ENCODE data around the gene SRSF1.

DNA sequence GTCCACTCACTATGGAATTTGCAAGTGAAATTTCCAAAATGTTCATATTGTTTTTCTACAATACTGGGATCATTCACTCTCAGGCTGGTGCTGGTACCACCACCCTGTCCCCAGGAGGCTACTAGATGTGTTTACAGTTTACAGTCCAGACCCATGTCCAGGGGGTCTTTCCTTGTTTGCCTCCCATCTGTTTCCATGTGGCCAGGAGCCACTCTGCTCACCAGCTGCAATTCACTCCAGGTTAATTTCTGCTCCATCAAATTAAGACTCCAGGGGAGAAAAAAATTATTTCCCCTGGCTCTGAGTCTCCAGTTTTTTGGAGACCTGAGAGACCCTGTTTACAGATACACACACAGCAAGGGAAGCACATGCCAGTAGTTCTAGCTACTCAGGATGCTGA, 12.5 kb upstream of the SRSF1 start:
- TF ChIP-seq, protein P1, sequence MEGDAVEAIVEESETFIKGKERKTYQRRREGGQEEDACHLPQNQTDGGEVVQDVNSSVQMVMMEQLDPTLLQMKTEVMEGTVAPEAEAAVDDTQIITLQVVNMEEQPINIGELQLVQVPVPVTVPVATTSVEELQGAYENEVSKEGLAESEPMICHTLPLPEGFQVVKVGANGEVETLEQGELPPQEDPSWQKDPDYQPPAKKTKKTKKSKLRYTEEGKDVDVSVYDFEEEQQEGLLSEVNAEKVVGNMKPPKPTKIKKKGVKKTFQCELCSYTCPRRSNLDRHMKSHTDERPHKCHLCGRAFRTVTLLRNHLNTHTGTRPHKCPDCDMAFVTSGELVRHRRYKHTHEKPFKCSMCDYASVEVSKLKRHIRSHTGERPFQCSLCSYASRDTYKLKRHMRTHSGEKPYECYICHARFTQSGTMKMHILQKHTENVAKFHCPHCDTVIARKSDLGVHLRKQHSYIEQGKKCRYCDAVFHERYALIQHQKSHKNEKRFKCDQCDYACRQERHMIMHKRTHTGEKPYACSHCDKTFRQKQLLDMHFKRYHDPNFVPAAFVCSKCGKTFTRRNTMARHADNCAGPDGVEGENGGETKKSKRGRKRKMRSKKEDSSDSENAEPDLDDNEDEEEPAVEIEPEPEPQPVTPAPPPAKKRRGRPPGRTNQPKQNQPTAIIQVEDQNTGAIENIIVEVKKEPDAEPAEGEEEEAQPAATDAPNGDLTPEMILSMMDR (conservative IDR thresholded peaks at IDR 0.05 in 1 of 2, IDR thresholded peaks at IDR 0.05 in 1 of 2; ENCODE audit: low read depth in 1 of 2, low read length in 2 of 2) = no peak
- no peak for TF ChIP-seq EZH2 (IDR thresholded peaks at IDR 0.05; ENCODE audit: low read length, missing control alignments)

Data from fibroblast of lung (primary cell).